Measurements from ENCODE around the gene BCKDHB.
"Not testable (repeated sequence)": the region's sequence is repeated elsewhere in the genome, so short reads cannot be mapped to it uniquely, and the experiment has no call there.

The BCKDHB gene

DNA sequence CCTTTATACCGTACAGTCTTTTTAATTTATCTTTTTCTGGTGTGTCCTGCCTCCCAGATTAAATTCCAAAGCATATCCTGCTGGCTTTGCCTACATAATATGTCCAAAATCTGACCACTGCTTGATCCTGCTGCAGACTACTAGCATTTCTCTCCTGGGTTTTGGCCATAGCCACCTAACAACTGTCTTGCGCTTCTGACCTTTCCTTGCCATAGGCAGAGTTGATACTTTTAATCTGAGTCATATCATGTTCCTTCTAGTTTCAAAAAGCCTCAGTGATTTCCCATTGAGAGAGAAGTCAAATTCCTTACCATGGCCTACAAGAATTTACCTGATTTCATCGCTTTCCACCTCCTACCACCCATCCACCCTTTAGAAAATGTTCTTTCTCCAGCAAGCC lies 104.8 kb downstream of the BCKDHB start:
- DNase-seq: no peak

DNA sequence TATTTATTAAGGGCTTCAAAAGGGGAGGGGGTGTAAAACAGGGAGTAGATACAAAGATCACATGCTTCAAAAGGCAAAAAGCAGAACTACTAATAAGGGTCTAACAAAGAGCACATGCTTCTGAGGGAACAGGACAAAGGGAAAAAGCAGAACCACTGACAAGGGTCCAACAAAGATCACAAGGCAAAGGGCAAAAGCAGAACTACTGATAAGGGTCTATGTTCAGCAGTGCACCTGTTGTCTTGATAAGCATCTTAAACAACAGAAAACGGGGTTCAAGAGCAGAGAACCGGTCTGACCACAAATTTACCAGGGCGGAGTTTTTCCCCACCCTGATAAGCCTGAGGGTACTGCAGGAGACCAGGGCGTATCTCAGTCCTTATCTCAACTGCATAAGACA lies 105.4 kb downstream of the BCKDHB start:
- not testable (repeated sequence) for DNase-seq

DNA sequence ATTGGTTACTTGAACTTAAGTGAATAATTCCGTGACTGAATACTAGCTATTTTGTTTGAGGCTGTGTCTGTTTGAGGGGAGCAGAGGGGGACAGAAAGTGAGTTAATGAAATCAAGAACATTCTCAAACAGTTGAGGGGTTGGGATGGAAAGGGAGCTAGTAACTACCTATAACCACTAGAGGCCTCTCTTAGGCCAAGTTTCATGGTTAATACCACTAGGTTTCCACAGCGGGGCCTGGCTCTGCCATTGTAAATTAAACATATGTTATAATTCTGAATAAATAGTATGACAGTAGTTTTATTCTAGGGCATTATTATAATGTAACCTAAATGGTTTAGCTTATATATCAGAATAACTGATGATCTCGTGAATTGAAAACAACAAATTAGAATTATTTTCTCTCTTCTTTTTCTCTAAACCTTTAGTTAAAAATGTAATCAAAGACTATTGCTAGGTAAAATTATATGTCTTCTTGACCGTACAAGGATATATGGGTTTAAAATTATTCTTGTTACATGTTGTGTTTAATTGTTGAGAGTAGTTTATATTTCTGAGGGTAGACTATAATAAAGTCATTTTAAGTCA lies 108.1 kb downstream of the BCKDHB start:
- no peak for DNase-seq

DNA sequence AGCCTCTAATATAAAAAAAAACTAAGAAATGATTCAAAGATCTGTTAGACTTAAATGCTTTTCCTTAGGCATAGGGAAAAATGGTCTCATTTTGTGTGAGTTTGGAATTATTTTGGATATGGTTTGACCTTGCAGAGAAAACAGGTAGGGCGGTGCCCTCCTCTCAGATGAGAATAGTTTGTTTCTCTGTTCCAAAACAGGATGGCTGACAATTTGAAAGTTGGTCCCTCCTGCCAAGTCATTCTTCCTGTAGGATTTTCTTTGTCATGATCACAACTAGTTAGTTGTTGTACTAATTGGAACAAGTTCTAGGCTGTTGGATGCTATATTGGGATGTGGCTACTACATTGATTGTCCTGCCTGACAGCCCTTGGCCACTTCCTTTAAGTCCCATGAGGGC lies 108.6 kb downstream of the BCKDHB start:
- no peak for DNase-seq

DNA sequence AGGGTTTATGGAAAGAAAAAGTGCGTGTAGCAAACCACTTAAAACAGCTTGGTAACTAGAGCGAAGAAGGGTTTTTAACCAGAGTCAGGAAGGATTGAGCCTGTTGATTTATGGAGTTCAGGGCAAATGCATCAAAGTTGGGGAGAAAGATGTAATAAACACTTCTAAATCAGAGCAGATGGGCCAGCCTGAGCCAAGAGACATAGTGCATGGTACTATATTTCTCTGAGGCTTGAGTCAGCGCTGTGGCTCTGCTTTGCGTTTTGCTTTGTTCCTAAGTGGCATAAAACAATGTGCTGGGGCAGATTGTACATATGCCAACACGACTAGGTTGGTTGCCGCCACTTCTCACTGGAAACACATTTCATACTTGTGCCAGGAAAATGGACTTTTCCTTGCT lies 111.3 kb downstream of the BCKDHB start:
- DNase-seq: no peak

DNA sequence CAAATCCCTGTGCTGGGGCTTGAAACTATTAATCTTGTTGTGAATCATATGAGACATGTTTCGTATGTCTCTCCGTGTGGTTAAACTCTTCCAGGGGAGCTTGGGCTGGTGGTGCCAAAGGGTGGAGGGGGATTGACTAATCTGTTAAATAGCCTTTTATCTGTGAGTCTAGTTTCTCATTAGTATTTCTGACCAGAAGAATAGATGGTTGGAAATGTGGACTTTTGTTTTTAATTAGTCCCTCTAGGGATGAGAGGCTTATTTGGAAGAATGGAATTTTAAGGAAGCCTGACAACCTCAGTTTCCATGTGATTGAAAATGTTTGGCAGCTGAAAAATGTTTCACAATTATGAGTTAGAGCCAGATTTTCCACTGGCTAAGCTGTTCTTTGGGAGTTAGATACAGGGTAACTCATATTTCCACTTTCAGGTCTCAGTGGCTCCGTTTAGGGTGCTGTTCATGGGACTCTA lies 117.3 kb downstream of the BCKDHB start:
- DNase-seq: no peak

DNA sequence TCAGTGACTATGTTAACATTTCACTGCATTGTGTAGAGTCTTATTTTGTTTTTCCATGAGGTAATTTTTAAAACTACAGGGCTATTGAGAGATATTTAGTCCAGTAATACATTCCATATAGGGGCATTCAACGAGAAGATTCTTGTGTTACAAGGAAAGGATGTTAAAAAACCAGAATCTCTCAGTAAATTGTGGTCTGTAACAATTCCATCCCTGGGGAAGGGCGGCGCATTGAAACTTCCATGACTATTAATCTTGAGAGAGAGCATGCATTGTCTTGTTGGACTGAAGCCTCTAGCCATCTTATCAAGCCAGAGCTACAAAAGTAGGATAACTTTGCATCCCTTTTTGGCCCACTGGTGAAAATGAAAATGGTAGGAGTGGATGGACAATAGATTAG lies 119.7 kb downstream of the BCKDHB start:
- DNase-seq: no peak

DNA sequence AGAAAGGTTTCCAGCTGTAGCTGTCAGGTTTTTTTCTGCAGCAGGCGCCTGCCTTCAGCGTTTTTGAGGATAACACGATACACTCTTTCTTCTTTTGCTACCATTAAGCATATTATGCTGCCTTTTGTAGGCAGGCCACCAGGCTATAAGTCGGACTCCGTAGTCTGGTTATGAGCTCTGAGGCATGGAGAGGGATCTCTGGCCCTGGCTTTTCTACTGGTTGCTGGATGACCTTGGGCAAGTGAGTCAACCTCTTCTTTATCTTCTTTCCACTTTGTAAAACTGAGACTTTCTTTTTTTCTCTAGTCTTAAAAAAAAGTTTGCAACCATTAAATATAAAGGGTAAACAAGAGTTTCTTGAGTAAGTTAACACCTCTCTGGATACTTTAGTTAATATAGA lies 120.2 kb downstream of the BCKDHB start:
- no peak for DNase-seq

DNA sequence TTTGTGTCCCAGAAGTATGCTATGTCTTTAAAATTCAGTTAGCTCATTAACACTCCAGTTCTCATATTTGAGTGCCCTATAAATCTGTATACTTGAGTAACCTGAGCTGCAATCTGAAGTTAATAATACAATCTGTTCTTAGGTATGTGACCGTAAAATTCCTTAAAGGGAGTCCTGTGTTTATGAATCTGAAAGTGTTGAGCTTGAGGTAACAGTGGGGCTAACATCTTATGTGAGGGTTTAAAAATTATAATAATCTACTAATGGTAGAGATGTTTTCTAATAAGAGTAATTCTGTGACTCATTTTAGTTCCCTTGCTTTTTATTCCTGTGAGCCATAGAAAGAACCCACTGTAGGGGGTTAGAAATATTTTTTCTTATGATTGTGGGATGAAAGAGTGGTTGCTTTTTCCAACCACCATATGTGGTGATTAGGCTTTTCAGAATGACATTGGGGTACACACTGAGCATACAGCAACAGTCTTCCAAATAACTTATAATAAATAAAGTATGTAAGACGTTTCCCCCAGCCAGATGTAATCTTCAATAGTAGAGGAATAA lies 121.2 kb downstream of the BCKDHB start:
- no peak for DNase-seq

DNA sequence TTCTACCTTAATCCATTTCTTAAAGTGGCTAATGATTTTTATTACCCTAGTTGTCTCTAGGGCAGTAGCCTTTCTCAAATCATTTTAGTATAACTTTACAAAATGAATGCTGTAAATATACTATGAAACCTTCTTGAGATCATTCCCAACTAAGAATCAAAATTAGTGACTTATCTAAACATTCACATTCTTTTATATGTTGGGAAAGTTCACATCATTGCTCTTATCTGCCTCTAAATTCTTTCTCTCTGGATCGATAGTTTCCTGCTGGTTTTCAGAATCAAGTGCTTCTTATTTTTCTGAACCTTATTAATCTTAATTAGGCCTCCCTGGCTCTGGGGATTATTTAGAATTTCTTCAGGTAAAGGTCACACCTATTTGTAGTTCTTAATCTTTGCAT lies 126.8 kb downstream of the BCKDHB start:
- no peak for DNase-seq

DNA sequence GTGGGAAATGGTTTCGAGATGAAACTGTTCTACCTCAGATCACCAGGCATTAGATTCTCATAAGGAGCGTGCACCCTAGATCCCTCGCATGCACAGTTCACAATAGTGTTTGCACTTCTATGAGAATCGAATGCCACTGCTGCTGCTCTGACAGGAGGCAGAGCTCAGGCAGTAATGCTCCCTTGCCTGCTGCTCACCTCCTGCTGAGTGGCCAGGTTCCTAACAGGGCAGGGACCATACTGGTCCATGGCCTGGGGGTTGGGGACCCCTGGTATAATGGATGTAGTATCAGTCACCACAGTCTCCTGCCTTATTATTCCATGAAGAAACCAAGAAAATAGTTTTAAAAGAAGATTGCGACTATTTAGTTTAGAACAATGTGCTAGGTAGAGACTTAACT lies 127.5 kb downstream of the BCKDHB start:
- DNase-seq: no peak

DNA sequence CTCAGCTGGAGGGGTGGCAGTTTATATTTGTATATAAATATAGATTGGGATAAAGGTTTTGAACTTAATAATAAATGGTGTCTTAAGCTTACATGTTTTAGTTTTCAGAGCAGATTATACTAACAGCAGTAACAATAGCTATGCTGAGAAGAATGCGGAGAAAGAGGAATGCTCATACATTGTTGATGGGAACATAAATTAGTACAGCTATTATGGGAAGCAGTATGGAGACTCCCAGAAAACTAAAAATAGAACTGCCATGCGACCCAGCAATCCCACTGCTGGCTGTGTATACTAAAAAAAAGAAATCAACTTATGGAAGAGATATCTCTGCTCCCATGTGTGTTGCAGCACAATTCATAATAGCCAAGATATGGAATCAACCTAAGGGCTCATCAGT lies 127.9 kb downstream of the BCKDHB start:
- DNase-seq: no peak

DNA sequence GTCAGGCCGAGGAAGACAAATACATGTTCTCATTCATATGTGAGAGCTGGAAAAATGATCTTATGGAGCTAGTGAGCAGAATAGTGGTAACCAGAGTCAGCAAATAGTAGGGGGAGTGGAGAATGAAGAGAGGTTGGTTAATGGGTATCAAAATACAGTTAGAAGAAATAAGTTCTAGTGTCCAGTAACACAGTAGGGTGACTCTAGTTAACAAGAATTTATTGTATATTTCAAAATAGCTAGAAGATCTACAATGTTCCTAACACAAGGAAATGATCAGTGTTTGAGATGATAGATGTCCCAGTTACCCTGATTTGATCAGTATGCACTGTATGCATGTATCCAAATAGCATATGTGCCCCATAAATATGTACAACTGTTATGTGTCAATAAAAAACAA lies 128.4 kb downstream of the BCKDHB start:
- no peak for DNase-seq

DNA sequence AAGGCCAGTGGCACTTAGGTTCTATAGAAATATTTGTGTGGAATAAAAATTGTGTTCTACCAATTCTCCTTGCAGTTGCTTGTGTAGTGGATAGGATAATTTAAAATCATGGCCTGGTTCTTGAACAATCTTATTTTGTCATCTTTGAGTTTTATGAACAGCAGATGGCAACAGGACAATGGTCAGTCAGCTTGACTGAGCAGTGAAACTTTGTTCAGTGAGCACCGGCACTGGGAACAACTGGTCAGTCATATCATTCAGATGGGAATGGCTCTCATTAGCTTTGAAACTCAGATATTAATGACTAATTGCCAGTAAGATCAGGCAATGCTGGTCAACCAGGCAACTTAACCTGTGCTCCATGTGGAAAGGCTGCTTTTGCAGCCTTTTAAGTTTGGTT lies 129.2 kb downstream of the BCKDHB start:
- no peak for DNase-seq

DNA sequence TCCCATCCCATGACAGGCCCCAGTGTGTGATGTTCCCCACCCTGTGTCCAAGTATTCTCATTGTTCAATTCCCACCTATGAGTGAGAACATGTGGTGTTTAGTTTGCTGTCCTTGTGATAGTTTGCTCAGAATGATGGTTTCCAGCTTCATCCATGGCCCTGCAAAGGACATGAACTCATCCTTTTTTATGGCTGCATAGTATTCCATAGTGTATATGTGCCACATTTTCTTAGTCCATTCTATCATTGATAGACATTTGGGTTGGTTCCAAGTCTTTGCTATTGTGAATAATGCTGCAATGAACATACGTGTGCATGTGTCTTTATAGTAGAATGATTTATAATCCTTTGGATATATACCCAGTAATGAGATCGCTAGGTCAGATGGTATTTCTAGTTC lies 132.3 kb downstream of the BCKDHB start:
- DNase-seq: not testable (repeated sequence)

DNA sequence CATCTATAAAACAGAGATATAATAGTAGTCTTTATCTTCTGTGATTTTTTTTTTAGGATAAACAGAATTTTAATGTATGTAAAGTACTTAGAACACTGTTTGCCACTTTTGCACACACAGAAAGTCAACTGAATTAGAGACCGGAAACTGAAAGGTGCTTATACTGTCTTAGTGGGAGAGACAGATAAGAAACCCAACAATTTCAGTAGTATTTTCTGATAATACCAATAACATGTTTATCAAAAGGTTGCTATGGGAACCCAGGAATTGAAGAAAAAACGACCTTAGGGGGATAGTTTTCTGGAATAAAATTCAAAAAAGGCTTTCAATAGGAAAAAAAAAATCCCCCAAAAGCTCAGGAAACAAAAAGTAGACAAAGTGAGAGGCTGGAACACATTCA lies 138.6 kb downstream of the BCKDHB start:
- no peak for DNase-seq

DNA sequence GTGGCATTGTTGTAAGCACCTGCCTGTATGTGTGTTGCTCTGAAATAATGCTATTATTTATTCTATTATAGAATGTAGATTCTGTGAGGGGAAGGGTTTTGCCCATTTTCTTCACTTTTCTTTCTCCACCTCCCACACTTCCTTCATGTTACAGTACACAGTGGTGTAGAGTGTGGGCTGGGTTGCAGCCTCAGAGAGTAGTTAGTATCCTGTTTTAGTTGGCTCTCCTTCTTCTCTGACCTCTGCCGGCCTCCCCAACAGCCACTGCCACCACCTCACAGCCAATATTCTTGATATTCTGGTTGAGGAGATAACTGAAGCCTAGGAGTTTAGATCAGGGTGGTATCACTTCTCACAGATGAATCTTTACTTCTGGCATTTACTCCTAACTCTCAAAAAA lies 143.4 kb downstream of the BCKDHB start:
- DNase-seq: no peak

DNA sequence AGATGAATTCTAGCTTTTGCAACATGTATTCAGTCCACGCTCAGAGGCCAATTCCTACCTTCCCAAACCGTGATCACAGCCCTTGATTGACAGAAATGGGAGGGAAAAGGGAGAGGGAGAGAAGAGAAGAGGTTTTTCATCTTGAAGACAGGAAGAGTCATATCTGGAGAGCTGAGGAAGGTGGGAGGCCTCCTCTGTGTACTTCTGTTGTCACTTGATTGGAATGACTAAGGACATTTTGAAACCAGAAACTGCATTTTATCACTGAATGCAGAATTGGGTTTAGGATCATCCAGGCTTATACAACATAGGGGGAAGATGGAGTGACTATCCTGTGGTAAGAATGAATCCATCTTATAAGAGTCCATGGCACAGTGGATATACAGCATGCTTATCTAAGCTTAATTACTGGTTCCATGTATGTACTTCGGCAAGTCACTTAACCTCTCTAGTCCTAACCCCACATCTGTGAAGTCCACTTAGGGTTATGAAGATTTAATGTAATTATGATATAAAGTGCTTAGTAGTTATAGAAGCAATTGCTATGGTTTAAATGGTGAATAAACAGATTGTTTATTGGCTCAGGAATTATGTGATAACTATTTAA lies 144.0 kb downstream of the BCKDHB start:
- DNase-seq: no peak

DNA sequence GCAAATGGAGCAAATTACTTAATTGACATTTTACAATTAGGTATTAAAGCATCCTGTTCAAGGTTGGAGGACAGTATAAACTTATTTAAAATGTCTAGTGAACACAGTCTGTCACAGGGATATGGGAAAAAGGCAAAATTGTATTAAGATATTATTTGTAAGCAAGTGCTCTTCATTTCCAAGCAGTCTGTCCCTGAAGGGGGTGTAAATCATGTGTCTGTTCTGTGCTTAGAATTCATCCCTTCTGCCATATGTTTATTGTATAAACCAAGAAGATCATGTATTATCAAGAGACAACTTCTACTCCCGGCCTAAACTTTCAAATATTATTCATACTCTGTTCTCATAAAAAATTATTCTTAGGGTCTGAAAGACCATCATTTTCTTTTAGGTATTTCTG lies 144.8 kb downstream of the BCKDHB start:
- DNase-seq: no peak

DNA sequence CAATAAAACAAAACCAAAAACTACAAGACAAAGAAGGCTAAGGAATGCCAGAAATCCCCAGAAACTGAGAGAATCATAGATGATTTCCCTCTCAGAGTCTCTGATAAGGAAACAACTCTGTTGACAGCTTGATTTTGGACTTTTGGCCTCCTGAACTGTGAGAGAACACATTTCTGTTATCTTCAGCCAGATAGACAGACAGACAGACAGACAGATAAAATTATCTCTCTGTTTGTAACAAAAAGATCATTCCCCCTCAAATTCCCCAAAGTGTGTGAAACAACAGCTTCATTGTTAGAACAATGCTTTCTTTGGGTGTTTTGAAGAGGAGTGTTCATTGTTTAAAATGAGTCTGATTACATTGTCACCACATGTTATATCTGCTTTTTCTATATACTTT lies 148.2 kb downstream of the BCKDHB start:
- DNase-seq: no peak

DNA sequence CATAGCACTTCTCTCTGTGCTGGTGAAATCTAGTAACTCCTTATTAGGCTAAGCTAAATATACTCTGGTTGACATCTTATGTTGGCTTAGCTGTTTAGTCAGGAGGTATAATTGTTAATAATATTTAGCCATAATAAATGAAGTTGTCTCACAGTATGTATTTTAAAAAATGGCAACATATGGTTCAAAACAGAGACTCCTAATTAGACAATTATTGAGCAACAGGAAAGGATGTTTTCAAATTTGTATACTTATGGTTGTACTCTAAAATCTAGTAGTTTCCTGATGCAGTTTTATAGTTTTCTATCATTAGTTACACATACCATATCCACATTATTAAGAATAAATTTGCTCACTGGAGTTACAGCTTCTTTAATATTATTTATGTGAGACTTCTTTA lies 150.2 kb downstream of the BCKDHB start:
- DNase-seq: no peak

DNA sequence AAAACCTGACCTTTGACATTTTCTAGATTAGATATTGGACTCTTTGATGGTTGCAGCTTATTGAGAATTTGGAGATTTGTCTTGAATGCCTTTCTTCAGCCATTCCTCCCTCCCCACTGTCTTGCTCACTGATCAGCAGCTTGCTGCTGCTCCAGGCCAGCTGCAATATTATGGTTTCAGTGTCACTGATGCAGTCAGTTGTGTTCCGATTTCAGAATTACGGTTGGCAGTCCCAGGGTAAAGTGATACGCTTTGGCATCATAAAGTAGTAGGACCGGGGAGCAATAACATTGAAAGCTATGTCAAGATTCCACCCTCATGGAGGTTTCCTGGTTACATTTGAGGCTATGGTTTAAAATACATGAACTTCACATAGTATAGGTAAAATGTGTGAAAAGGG lies 152.6 kb downstream of the BCKDHB start:
- DNase-seq: no peak

DNA sequence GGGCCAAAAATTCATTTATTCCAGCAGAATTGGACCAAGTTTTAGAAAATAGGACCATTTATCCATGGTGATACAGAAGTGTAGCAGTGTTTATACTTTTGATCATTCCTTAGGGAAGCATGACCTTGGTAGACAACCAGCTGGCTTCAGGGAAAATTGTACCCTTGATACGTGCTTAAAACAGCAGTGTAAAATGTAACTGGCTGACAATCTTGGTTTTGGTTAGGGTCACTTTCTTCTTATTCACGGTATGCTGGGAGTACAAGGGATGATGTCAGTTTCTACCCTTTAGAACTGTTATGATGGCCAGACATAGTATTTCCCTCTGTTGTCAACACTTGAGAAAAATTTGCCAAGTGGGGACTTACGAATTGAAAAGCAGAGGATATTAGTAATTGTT lies 157.1 kb downstream of the BCKDHB start:
- no peak for DNase-seq

DNA sequence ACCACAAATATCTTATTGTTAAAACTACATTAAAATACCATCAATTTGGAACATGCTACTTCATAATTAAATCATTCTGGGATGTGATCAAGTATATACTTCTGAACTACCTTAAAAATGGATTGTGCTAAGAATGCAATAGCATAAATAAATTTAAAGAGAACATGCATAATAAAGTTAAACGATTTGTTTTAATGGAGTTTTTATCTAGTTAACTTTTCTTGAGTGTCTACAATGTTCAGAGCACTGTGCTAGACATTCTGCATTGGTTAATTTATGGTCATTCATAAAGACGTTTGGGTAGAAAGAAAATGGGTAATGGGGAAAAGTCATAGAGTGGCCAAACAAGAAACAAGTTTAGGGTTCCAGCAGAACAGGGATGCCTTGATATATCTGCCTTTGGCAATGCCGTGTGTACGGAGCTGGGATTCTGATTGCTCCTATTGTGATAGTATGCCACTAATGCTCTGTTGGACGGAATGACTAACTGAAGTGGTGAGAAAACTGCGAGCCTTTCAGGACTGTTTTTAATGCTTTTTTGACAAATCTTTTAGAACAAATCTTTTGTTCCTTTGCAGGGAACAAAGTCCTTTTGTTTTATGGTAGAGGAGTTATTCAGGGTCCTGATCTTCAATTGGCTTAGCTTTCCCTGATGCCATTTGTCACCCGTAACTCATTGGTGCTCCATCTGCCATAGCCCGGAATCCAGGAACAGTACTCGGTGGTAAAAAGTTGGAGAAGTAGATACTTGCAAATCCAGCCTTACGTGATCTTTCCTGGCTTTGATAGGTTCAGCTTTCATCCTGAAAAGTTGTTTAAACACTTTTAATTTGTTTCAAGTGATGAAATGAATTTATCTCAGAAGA lies 162.6 kb downstream of the BCKDHB start:
- no peak for DNase-seq

All from DMS79 (cell line).